HepG2 (cell line): ENCODE measurements around the gene C19orf38. TPM values are rescaled to one million over a fixed set of nuclear protein-coding genes. Genes with fewer than 3 reads are reported as not detected.
A peak's percentile ranks its signal among the peaks of the same experiment; 100 is the strongest.

Source experiments
- ATF4 ChIP-seq, 2 experiments: fragments of 450-650 bp in 1 of 2; sonication (generic) in 1 of 2; formaldehyde crosslinking; IDR thresholded peaks; 2 replicates each; pipeline versions ENCODE4 v1.5.0 to v1.8.0; 2020 to 2022; ENCODE audit warnings: mild to moderate bottlenecking in 1 of 2, missing genetic modification reagents in 1 of 2
- CHD2 ChIP-seq: IDR thresholded peaks from 2 replicates; pipeline ENCODE4 v1.6.1; 2011; ENCODE audit warnings: low read depth, low read length, improper control_type of control experiment
- ISX ChIP-seq: sonication (generic); formaldehyde crosslinking; conservative IDR thresholded peaks from 2 replicates; pipeline ENCODE4 v1.5.0; 2020; ENCODE audit warnings: missing genetic modification reagents
- JUNB ChIP-seq: sonication (generic); formaldehyde crosslinking; IDR thresholded peaks from 2 replicates; pipeline ENCODE4 v1.8.0; 2022; ENCODE audit warnings: missing genetic modification reagents, mild to moderate bottlenecking, borderline replicate concordance
- KMT2B ChIP-seq: IDR thresholded peaks from 2 replicates; pipeline ENCODE4 v1.6.1; 2016; ENCODE audit warnings: missing genetic modification reagents, missing compliant biosample characterization
- MYC ChIP-seq: sonication (generic); formaldehyde crosslinking; IDR thresholded peaks from 2 replicates; pipeline ENCODE4 v1.9.0; 2021; ENCODE audit warnings: missing genetic modification reagents, borderline replicate concordance
- PATZ1 ChIP-seq: sonication (generic); formaldehyde crosslinking; IDR thresholded peaks from 2 replicates; pipeline ENCODE4 v1.4.0; 2020; ENCODE audit warnings: missing genetic modification reagents
- PITX1 ChIP-seq: sonication (generic); formaldehyde crosslinking; IDR thresholded peaks from 2 replicates; pipeline ENCODE4 v1.5.1; 2020; ENCODE audit warnings: mild to moderate bottlenecking, missing genetic modification reagents
- SOX5 ChIP-seq: IDR thresholded peaks from 2 replicates; pipeline ENCODE4 v1.6.1; 2016; ENCODE audit warnings: borderline replicate concordance
- STAG1 ChIP-seq: sonication (generic); formaldehyde crosslinking; IDR thresholded peaks from 2 replicates; pipeline ENCODE4 v1.4.0; 2020; ENCODE audit warnings: missing genetic modification reagents
- ZNF274 ChIP-seq: sonication (generic); formaldehyde crosslinking; IDR thresholded peaks from 2 replicates; pipeline ENCODE4 v1.5.1; 2020; ENCODE audit warnings: mild to moderate bottlenecking, missing genetic modification reagents
- ZNF350 ChIP-seq: sonication (generic); formaldehyde crosslinking; IDR thresholded peaks from 2 replicates; pipeline ENCODE4 v1.4.0; 2020; ENCODE audit warnings: mild to moderate bottlenecking, low read depth, missing genetic modification reagents, borderline replicate concordance
- ZNF543 ChIP-seq: sonication (generic); formaldehyde crosslinking; IDR thresholded peaks from 2 replicates; pipeline ENCODE4 v1.4.0; 2020; ENCODE audit warnings: mild to moderate bottlenecking, missing genetic modification reagents
- ZNF615 ChIP-seq: sonication (generic); formaldehyde crosslinking; IDR thresholded peaks from 2 replicates; pipeline ENCODE4 v1.5.0; 2020; ENCODE audit warnings: mild to moderate bottlenecking, missing genetic modification reagents, borderline replicate concordance
- ZNF724P ChIP-seq: sonication (generic); formaldehyde crosslinking; IDR thresholded peaks from 2 replicates; pipeline ENCODE4 v1.8.0; 2022; ENCODE audit warnings: missing genetic modification reagents, borderline replicate concordance
- ZNF747 ChIP-seq: sonication (generic); formaldehyde crosslinking; IDR thresholded peaks from 2 replicates; pipeline ENCODE4 v1.8.1; 2023; ENCODE audit warnings: missing genetic modification reagents, mild to moderate bottlenecking, borderline replicate concordance
- ZNF749 ChIP-seq: sonication (generic); formaldehyde crosslinking; IDR thresholded peaks from 2 replicates; pipeline ENCODE4 v1.8.0; 2022; ENCODE audit warnings: mild to moderate bottlenecking, missing genetic modification reagents, moderate library complexity, borderline replicate concordance
- polyA plus RNA-seq, 8 experiments: library from polyadenylated mRNA; depleted of rRNA in 3 of 8; stranded (reverse) in 7 of 8; unstranded in 1 of 8; fragments of >200 nt; fragmentation: Illumina TruSeq in 4 of 8; extraction: Trizol in 4 of 8; gene quantifications; 2 replicates each; pipeline versions ENCODE4 v1.2.1 to v1.2.3, GENCODE V29; 2011 to 2016; ENCODE audit warnings: low read depth in 4 of 8, missing spikeins in 1 of 8, mixed read lengths in 1 of 8; ENCODE audit not compliant: insufficient read depth in 1 of 8
- total RNA-seq, 5 experiments: library from RNA; depleted of rRNA; stranded (reverse); fragments of >200 nt; fragmentation: Illumina TruSeq; extraction: Trizol; gene quantifications; 2 replicates each; pipeline ENCODE4 v1.2.3, GENCODE V29; 2016; ENCODE audit warnings: low read depth in 1 of 5
- TF ChIP-seq, protein P1 (sequence below): fragments of 450-650 bp; IDR thresholded peaks from 2 replicates; pipeline ENCODE4 v1.6.1; 2017
- TF ChIP-seq, protein P2 (sequence below): sonication (generic); formaldehyde crosslinking; IDR thresholded peaks from 2 replicates; pipeline ENCODE4 v1.8.0; 2022; ENCODE audit warnings: missing genetic modification reagents, low read depth, mild to moderate bottlenecking, borderline replicate concordance
- TF ChIP-seq, protein P3 (sequence below): sonication (generic); formaldehyde crosslinking; IDR thresholded peaks from 2 replicates; pipeline ENCODE4 v1.4.0; 2020; ENCODE audit warnings: missing genetic modification reagents, borderline replicate concordance
- TF ChIP-seq, protein P4 (sequence below): sonication (generic); formaldehyde crosslinking; IDR thresholded peaks from 2 replicates; pipeline ENCODE4 v1.4.0; 2020; ENCODE audit warnings: missing genetic modification reagents

The C19orf38 gene
- total and polyA plus RNA-seq, 2 of the 13 experiments (the other 11 are each of a cell fraction or from before 2014, with no cell fraction given) = 0.11 TPM; not detected in 1

- TF ChIP-seq PATZ1 (CRISPR knock-in tag) (no peak), PITX1 (CRISPR knock-in tag) (no peak), ZNF543 (CRISPR knock-in tag) (0 out of 2 replicates have a peak, but pooled peaks have one; percentile 78), ISX (no peak), ZNF747 (CRISPR knock-in tag) (peak; percentile 31; the same call in 1 of the 2 replicates), STAG1 (CRISPR knock-in tag) (no peak), ZNF724P (CRISPR knock-in tag) (peak; percentile 10; the same call in 1 of the 2 replicates), ZNF350 (peak; percentile 88; the same call in 1 of the 2 replicates), ZNF274 (CRISPR knock-in tag) (peak; percentile 93), JUNB (CRISPR knock-in tag) (peak; percentile 61; the same call in 1 of the 2 replicates), ZNF749 (CRISPR knock-in tag) (no peak), KMT2B (0 out of 2 replicates have a peak, but pooled peaks have one; percentile 34), SOX5 (no peak), CHD2 (no peak), MYC (CRISPR knock-in tag) (peak; percentile 84; the same call in 1 of the 2 replicates), ZNF615 (CRISPR knock-in tag) (0 out of 2 replicates have a peak, but pooled peaks have one; percentile 46), ATF4 (CRISPR knock-in tag; IDR thresholded peaks at IDR 0.05) (no peak)
- TF ChIP-seq, protein P1, sequence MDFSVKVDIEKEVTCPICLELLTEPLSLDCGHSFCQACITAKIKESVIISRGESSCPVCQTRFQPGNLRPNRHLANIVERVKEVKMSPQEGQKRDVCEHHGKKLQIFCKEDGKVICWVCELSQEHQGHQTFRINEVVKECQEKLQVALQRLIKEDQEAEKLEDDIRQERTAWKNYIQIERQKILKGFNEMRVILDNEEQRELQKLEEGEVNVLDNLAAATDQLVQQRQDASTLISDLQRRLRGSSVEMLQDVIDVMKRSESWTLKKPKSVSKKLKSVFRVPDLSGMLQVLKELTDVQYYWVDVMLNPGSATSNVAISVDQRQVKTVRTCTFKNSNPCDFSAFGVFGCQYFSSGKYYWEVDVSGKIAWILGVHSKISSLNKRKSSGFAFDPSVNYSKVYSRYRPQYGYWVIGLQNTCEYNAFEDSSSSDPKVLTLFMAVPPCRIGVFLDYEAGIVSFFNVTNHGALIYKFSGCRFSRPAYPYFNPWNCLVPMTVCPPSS = no peak
- TF ChIP-seq, protein P2, sequence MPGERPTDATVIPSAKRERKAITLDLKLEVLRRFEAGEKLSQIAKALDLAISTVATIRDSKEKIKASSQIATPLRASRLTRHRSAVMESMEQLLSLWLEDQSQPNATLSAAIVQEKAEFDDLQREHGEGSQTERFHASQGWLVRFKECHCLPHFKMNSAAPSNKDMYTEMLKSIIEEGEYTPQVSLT (CRISPR knock-in tag) = 0 out of 2 replicates have a peak, but pooled peaks have one; percentile 83
- TF ChIP-seq, protein P3, sequence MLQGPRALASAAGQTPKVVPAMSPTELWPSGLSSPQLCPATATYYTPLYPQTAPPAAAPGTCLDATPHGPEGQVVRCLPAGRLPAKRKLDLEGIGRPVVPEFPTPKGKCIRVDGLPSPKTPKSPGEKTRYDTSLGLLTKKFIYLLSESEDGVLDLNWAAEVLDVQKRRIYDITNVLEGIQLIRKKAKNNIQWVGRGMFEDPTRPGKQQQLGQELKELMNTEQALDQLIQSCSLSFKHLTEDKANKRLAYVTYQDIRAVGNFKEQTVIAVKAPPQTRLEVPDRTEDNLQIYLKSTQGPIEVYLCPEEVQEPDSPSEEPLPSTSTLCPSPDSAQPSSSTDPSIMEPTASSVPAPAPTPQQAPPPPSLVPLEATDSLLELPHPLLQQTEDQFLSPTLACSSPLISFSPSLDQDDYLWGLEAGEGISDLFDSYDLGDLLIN (CRISPR knock-in tag) = peak; percentile 62; the same call in 1 of the 2 replicates
- TF ChIP-seq, protein P4, sequence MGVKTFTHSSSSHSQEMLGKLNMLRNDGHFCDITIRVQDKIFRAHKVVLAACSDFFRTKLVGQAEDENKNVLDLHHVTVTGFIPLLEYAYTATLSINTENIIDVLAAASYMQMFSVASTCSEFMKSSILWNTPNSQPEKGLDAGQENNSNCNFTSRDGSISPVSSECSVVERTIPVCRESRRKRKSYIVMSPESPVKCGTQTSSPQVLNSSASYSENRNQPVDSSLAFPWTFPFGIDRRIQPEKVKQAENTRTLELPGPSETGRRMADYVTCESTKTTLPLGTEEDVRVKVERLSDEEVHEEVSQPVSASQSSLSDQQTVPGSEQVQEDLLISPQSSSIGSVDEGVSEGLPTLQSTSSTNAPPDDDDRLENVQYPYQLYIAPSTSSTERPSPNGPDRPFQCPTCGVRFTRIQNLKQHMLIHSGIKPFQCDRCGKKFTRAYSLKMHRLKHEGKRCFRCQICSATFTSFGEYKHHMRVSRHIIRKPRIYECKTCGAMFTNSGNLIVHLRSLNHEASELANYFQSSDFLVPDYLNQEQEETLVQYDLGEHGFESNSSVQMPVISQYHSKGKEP (CRISPR knock-in tag) = 0 out of 2 replicates have a peak, but pooled peaks have one; percentile 29
These were observed 11.5 kb upstream of the C19orf38 start (continued) for GRCh38 chr19:10836479-10837330.
